A549 (cell line): Measurements from ENCODE around the gene PTPRG. TPM values are rescaled to one million over a fixed set of nuclear protein-coding genes. Genes with fewer than 3 reads are reported as not detected.

Source experiments
- ATAC-seq, 2 experiments: fragments of 200-7000 bp in 1 of 2; fragments of >200 bp in 1 of 2; cut with Nextera tagmentation in 1 of 2; cut with Tn5 transposase in 1 of 2; 3 replicates each; pipeline versions ENCODE4 v1.8.0 to v1.9.1; 2018 to 2020; ENCODE audit warnings: mild to moderate bottlenecking in 1 of 2, moderate library complexity in 1 of 2
- CTCF ChIA-PET: fragments of 300-600 bp; sonication (Branson Sonifier 250); formaldehyde crosslinking; extraction: SDS; loops from one replicate; lab custom pipeline; 2021; ENCODE audit warnings: antibody characterized with exemption, inconsistent platforms; lab: Yijun Ruan, JAX
- POLR2A ChIA-PET: fragments of 350-600 bp; formaldehyde crosslinking; extraction: SDS; loops from one replicate; lab custom pipeline; 2021; ENCODE audit warnings: antibody characterized with exemption, inconsistent platforms; lab: Yijun Ruan, JAX
- DNase-seq, 2 experiments: peaks; one replicate each; pipeline versions ENCODE4 v3.0.0 to v3.0.0-alpha.2; 2011 to 2016; ENCODE audit warnings: low read depth in 1 of 2, low spot score in 1 of 2
- FAIRE-seq: peaks from 2 replicates; lab custom pipeline; 2011; peaks lifted over from hg19 to GRCh38; lab: Jason Lieb, UNC
- H3K27ac ChIP-seq, 2 experiments: fragments of >200 bp; sonication (Bioruptor Twin); formaldehyde crosslinking; 3 replicates each; pipeline ENCODE4 v1.5.1; 2016 to 2017
- H3K4me1 ChIP-seq: fragments of >200 bp; sonication (Bioruptor Twin); formaldehyde crosslinking; 3 replicates; pipeline ENCODE4 v1.6.1; 2016
- H3K4me2 ChIP-seq: fragments of >200 bp; sonication (Bioruptor Twin); formaldehyde crosslinking; 3 replicates; pipeline ENCODE4 v1.6.1; 2016
- H3K4me3 ChIP-seq: fragments of >200 bp; sonication (Bioruptor Twin); formaldehyde crosslinking; 3 replicates; pipeline ENCODE4 v1.5.1; 2016
- H3K9me3 ChIP-seq: fragments of >200 bp; sonication (Bioruptor Twin); formaldehyde crosslinking; 3 replicates; pipeline ENCODE4 v1.6.1; 2016
- ATOH8 ChIP-seq: fragments of 250-450 bp; sonication (Bioruptor Pico); IDR thresholded peaks from 2 replicates; pipeline ENCODE4 v1.5.0; 2020; ENCODE audit warnings: low read depth, mild to moderate bottlenecking, moderate library complexity
- BCL3 ChIP-seq: fragments of >200 bp; sonication (Bioruptor Twin); formaldehyde crosslinking; IDR thresholded peaks from 3 replicates; pipeline ENCODE4 v1.6.1; 2016
- BHLHE40 ChIP-seq: IDR thresholded peaks from 2 replicates; pipeline ENCODE4 v1.6.1; 2012; ENCODE audit warnings: low read depth, low read length, inconsistent platforms
- CHD4 ChIP-seq: fragments of 200-600 bp; sonication (generic); IDR thresholded peaks from 2 replicates; pipeline ENCODE4 v1.6.1; 2016; ENCODE audit warnings: antibody characterized with exemption, mild to moderate bottlenecking, borderline replicate concordance
- EHF ChIP-seq: fragments of 250-450 bp; sonication (Bioruptor Pico); IDR thresholded peaks from 2 replicates; pipeline ENCODE4 v1.5.0; 2020; ENCODE audit warnings: mild to moderate bottlenecking
- ELK1 ChIP-seq: fragments of 150-350 bp; IDR thresholded peaks from 2 replicates; pipeline ENCODE4 v1.6.1; 2014; ENCODE audit warnings: low read depth, mild to moderate bottlenecking, low read length
- EP300 ChIP-seq, 2 experiments: fragments of >200 bp; sonication (Bioruptor Twin); formaldehyde crosslinking; IDR thresholded peaks; 2 replicates in 1 of 2; 3 replicates in 1 of 2; pipeline ENCODE4 v1.6.1; 2016 to 2017
- FOSB ChIP-seq: fragments of 250-450 bp; sonication (Bioruptor Pico); IDR thresholded peaks from 2 replicates; pipeline ENCODE4 v1.5.0; 2020; ENCODE audit warnings: mild to moderate bottlenecking, moderate library complexity
- GATA3 ChIP-seq: IDR thresholded peaks from 2 replicates; pipeline ENCODE4 v1.6.1; 2012; ENCODE audit warnings: borderline replicate concordance
- HDAC2 ChIP-seq: fragments of 200-600 bp; sonication (generic); IDR thresholded peaks from 2 replicates; pipeline ENCODE4 v1.6.1; 2016
- HES2 ChIP-seq: fragments of >200 bp; sonication (Bioruptor Twin); formaldehyde crosslinking; IDR thresholded peaks from 2 replicates; pipeline ENCODE4 v1.6.1; 2016
- HOXB13 ChIP-seq: fragments of 250-450 bp; sonication (Bioruptor Pico); IDR thresholded peaks from 2 replicates; pipeline ENCODE4 v1.5.0; 2020; ENCODE audit warnings: low read depth, mild to moderate bottlenecking, moderate library complexity
- MAZ ChIP-seq: fragments of 150-350 bp; IDR thresholded peaks from 2 replicates; pipeline ENCODE4 v1.6.1; 2014; ENCODE audit warnings: antibody characterized with exemption, low read depth, low read length, borderline replicate concordance
- MYC ChIP-seq: IDR thresholded peaks from 2 replicates; pipeline ENCODE4 v1.6.1; 2012; ENCODE audit warnings: mild to moderate bottlenecking, inconsistent platforms, low read length, improper control_type of control experiment, borderline replicate concordance
- NFE2L2 ChIP-seq: fragments of 150-350 bp; conservative IDR thresholded peaks from 2 replicates; pipeline ENCODE4 v1.6.1; 2014; ENCODE audit warnings: low read length
- PBX3 ChIP-seq: IDR thresholded peaks from 2 replicates; pipeline ENCODE4 v1.6.1; 2012
- POLR2A ChIP-seq: IDR thresholded peaks from 2 replicates; pipeline ENCODE4 v1.6.1; 2012; ENCODE audit warnings: mild to moderate bottlenecking, low read length
- POLR2AphosphoS2 ChIP-seq: conservative IDR thresholded peaks from 2 replicates; pipeline ENCODE4 v1.6.1; 2012; ENCODE audit warnings: low read length, improper control_type of control experiment, inconsistent platforms
- RAD21 ChIP-seq, 2 experiments: fragments of >200 bp in 1 of 2; sonication (Bioruptor Twin) in 1 of 2; formaldehyde crosslinking in 1 of 2; IDR thresholded peaks in 1 of 2; conservative IDR thresholded peaks in 1 of 2; 2 replicates in 1 of 2; 3 replicates in 1 of 2; pipeline ENCODE4 v1.6.1; 2012 to 2018; ENCODE audit warnings: inconsistent platforms in 1 of 2
- TFCP2L1 ChIP-seq: fragments of 250-450 bp; sonication (Bioruptor Pico); IDR thresholded peaks from 2 replicates; pipeline ENCODE4 v1.5.0; 2021; ENCODE audit warnings: mild to moderate bottlenecking
- ZSCAN20 ChIP-seq: fragments of 250-450 bp; sonication (Bioruptor Pico); IDR thresholded peaks from 2 replicates; pipeline ENCODE4 v1.8.0; 2022; ENCODE audit warnings: mild to moderate bottlenecking, moderate library complexity
- WGBS: methylation state at CpG from one replicate; pipeline ENCODE4 v1.1.6; 2017; ENCODE audit errors: missing lambda C conversion rate; 5-methylcytosine and 5-hydroxymethylcytosine counted together
- polyA plus RNA-seq, 4 experiments: library from polyadenylated mRNA; depleted of rRNA in 3 of 4; stranded (reverse); fragments of >200 nt; fragmentation: RNase III in 1 of 4; extraction: RNeasy Plus Mini Kit Qiagen cat#74134 plus additional on column Dnase treatment in 1 of 4; gene quantifications; 2 replicates in 3 of 4; 3 replicates in 1 of 4; pipeline ENCODE4 v1.2.3, GENCODE V29; 2011 to 2017

PTPRG gene
- polyA plus RNA-seq, 2 of the 4 experiments (the other 2 are of a cell fraction): 4.5 to 4.8 TPM

- Histone ChIP-seq H3K9me3 (no peaks in the 10 kb centered on the region), H3K4me3 (no peak overlapping the region), H3K4me2 (no peak overlapping the region), H3K4me1 (no peaks in the 10 kb centered on the region), H3K27ac (no peak overlapping the region)
- DNase-seq (no peak), FAIRE-seq (no peak), ATAC-seq (no peak)
- TF ChIP-seq CHD4 (no peak), EHF (CRISPR knock-in tag) (no peak), BCL3 (no peak), HDAC2 (no peak), RAD21 (conservative IDR thresholded peaks at IDR 0.05 in 1 of 2, IDR thresholded peaks at IDR 0.05 in 1 of 2) (no peak), POLR2AphosphoS2 (no peak), MAZ (no peak), ELK1 (no peak), POLR2A (no peak), TFCP2L1 (no peak), MYC (no peak), EP300 (IDR thresholded peaks at IDR 0.05) (no peak), ZSCAN20 (CRISPR knock-in tag) (no peak), HOXB13 (CRISPR knock-in tag) (no peak), ATOH8 (CRISPR knock-in tag) (no peak)
- POLR2A ChIA-PET: no interaction called here
- CTCF ChIA-PET: no interaction called here
- 54% methylated on average over 12 of the region's 12 CpGs for WGBS
These were observed 681.6 kb downstream of the PTPRG start for GRCh38 chr3:62242831-62243509.

- ChIA-PET CTCF (interaction anchor here (1.2 kb wide), 1 partner anchor 17 kb away, joined by 3 read pairs; no protein-coding TSS in a partner anchor), POLR2A (no interaction called here)
- no peak for ATAC-seq
- Histone ChIP-seq H3K4me1 (no peaks in the 10 kb centered on the region), H3K27ac (no peak overlapping the region), H3K9me3 (no peaks in the 10 kb centered on the region), H3K4me2 (no peak overlapping the region), H3K4me3 (no peak overlapping the region)
- no peak for TF ChIP-seq NFE2L2
- no peak for TF ChIP-seq RAD21 (conservative IDR thresholded peaks at IDR 0.05 in 1 of 2, IDR thresholded peaks at IDR 0.05 in 1 of 2)
- no peak for TF ChIP-seq POLR2A
- no peak for TF ChIP-seq BHLHE40
- no peak for TF ChIP-seq HDAC2
- TF ChIP-seq ATOH8 (CRISPR knock-in tag): no peak
- TF ChIP-seq GATA3: no peak
- TF ChIP-seq MYC: no peak
- no peak for TF ChIP-seq PBX3
- no peak for TF ChIP-seq HES2
- no peak for TF ChIP-seq FOSB
- no peak for FAIRE-seq
- WGBS: 22% methylated on average over 2 of the region's 2 CpGs
- DNase-seq: no peak
These were observed 684.7 kb downstream of the PTPRG start for GRCh38 chr3:62246094-62246493.
